Smooth muscle cell (in vitro differentiated cells): Measurements from ENCODE around the gene TMBIM1. TPM values are rescaled to one million over a fixed set of nuclear protein-coding genes. Genes with fewer than 3 reads are reported as not detected.

Source experiments
- DNase-seq: peaks from one replicate; lab custom pipeline; 2025; ENCODE audit not compliant: unreplicated experiment; lab: John Stamatoyannopoulos, UW
- H2AFZ ChIP-seq: fragments of 200-600 bp; sonication (generic); 2 replicates; pipeline ENCODE4 v1.6.0; 2016; ENCODE audit warnings: antibody characterized with exemption, low read depth, mild to moderate bottlenecking
- H3F3A ChIP-seq: fragments of 200-600 bp; sonication (generic); 2 replicates; pipeline ENCODE4 v1.6.0; 2017; ENCODE audit warnings: antibody characterized with exemption, low read depth
- H3K27ac ChIP-seq: fragments of 200-600 bp; sonication (generic); 2 replicates; pipeline ENCODE4 v1.5.1; 2016; ENCODE audit warnings: low read depth, mild to moderate bottlenecking
- H3K27me3 ChIP-seq: fragments of 200-600 bp; sonication (generic); 2 replicates; pipeline ENCODE4 v1.6.1; 2016; ENCODE audit warnings: low read depth, mild to moderate bottlenecking
- H3K36me3 ChIP-seq: fragments of 200-600 bp; sonication (generic); 2 replicates; pipeline ENCODE4 v1.5.1; 2016; ENCODE audit warnings: low read depth
- H3K4me1 ChIP-seq: fragments of 200-600 bp; sonication (generic); 2 replicates; pipeline ENCODE4 v1.5.1; 2016; ENCODE audit warnings: low read depth
- H3K4me2 ChIP-seq: fragments of 200-600 bp; sonication (generic); 2 replicates; pipeline ENCODE4 v1.6.0; 2016; ENCODE audit warnings: mild to moderate bottlenecking
- H3K4me3 ChIP-seq: fragments of 200-600 bp; sonication (generic); 2 replicates; pipeline ENCODE4 v1.5.1; 2016; ENCODE audit warnings: mild to moderate bottlenecking
- H3K79me2 ChIP-seq: fragments of 200-600 bp; sonication (generic); 2 replicates; pipeline ENCODE4 v1.6.0; 2016; ENCODE audit warnings: low read depth, mild to moderate bottlenecking
- H3K9ac ChIP-seq: fragments of 200-600 bp; sonication (generic); 2 replicates; pipeline ENCODE4 v1.6.0; 2016; ENCODE audit warnings: low read depth
- H3K9me3 ChIP-seq: fragments of 200-600 bp; sonication (generic); replicated peaks from 2 replicates; pipeline ENCODE4 v1.5.1; 2016; ENCODE audit warnings: low read depth
- H4K20me1 ChIP-seq: fragments of 200-600 bp; sonication (generic); 2 replicates; pipeline ENCODE4 v1.6.0; 2016; ENCODE audit warnings: low read depth
- WGBS: methylation state at CpG from one replicate; pipeline ENCODE4 v1.1.7; 2016; ENCODE audit warnings: low lambda C conversion rate; 5-methylcytosine and 5-hydroxymethylcytosine counted together
- polyA plus RNA-seq: library from polyadenylated mRNA; unstranded; fragments of >200 nt; fragmentation: Nextera tagmentation; extraction: Ambion mirVana; gene quantifications from 2 replicates; pipeline ENCODE4 v1.2.1, GENCODE V29; 2016
- total RNA-seq: library from RNA; depleted of rRNA; stranded (reverse); fragments of >200 nt; gene quantifications from 2 replicates; pipeline ENCODE4 v1.2.3, GENCODE V29; 2014
- TF ChIP-seq, protein P1 (sequence below): fragments of 200-600 bp; sonication (generic); IDR thresholded peaks from 2 replicates; pipeline ENCODE4 v1.5.1; 2017; ENCODE audit warnings: borderline replicate concordance, mild to moderate bottlenecking, antibody characterized with exemption; ENCODE audit not compliant: insufficient read depth, poor library complexity, severe bottlenecking

TMBIM1 gene
- total and polyA plus RNA-seq, 2 experiments from 2014 or later = 109 to 121 TPM

- Histone ChIP-seq H3K4me1 (peaks cover 39% of the 10 kb centered on the region), H3K9ac (no peak overlapping the region), H3K9me3 (no peaks in the 10 kb centered on the region), H3K79me2 (peaks cover 16% of the 10 kb centered on the region), H3F3A (peaks cover 10% of the 10 kb centered on the region), H3K4me3 (no peak overlapping the region), H3K4me2 (no peak overlapping the region), H3K36me3 (no peaks in the 10 kb centered on the region), H3K27ac (no peak overlapping the region), H3K27me3 (no peaks in the 10 kb centered on the region), H4K20me1 (no peaks in the 10 kb centered on the region), H2AFZ (no peak overlapping the region)
- no peak for DNase-seq
- TF ChIP-seq, protein P1, sequence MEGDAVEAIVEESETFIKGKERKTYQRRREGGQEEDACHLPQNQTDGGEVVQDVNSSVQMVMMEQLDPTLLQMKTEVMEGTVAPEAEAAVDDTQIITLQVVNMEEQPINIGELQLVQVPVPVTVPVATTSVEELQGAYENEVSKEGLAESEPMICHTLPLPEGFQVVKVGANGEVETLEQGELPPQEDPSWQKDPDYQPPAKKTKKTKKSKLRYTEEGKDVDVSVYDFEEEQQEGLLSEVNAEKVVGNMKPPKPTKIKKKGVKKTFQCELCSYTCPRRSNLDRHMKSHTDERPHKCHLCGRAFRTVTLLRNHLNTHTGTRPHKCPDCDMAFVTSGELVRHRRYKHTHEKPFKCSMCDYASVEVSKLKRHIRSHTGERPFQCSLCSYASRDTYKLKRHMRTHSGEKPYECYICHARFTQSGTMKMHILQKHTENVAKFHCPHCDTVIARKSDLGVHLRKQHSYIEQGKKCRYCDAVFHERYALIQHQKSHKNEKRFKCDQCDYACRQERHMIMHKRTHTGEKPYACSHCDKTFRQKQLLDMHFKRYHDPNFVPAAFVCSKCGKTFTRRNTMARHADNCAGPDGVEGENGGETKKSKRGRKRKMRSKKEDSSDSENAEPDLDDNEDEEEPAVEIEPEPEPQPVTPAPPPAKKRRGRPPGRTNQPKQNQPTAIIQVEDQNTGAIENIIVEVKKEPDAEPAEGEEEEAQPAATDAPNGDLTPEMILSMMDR = no peak
- 74% methylated on average over 8 of the region's 8 CpGs for WGBS
Measured at GRCh38 chr2:218329826-218330593, 37.7 kb upstream of the TMBIM1 start.

GRCh38 chr2:218329027-218329825 lies 36.9 kb upstream of the TMBIM1 start:
- WGBS = 88% methylated on average over 18 of the region's 18 CpGs
- no peak for DNase-seq
- H2AFZ ChIP-seq = no peak overlapping the region
- H3K9ac ChIP-seq = no peak overlapping the region
- H3K27me3 ChIP-seq = no peaks in the 10 kb centered on the region
- peaks cover 16% of the 10 kb centered on the region for H3K79me2 ChIP-seq
- H3K4me3 ChIP-seq = no peak overlapping the region
- H3K36me3 ChIP-seq = no peaks in the 10 kb centered on the region
- TF ChIP-seq, protein P1 = no peak
- H4K20me1 ChIP-seq = no peaks in the 10 kb centered on the region
- no peak overlapping the region for H3K27ac ChIP-seq
- no peak overlapping the region for H3K4me2 ChIP-seq
- peaks cover 44% of the 10 kb centered on the region for H3K4me1 ChIP-seq
- no peaks in the 10 kb centered on the region for H3K9me3 ChIP-seq
- peaks cover 10% of the 10 kb centered on the region for H3F3A ChIP-seq

GRCh38 chr2:218328294-218328693 lies 36.0 kb upstream of the TMBIM1 start:
- 98% methylated on average over 2 of the region's 2 CpGs for WGBS
- TF ChIP-seq, protein P1 = no peak

More at GRCh38 chr2:218328294-218328693, 36.0 kb upstream of the TMBIM1 start:
- peaks cover 16% of the 10 kb centered on the region for H3K79me2 ChIP-seq
- no peak overlapping the region for H2AFZ ChIP-seq
- H3K9ac ChIP-seq = no peak overlapping the region
- no peak overlapping the region for H3K4me2 ChIP-seq
- H3K4me3 ChIP-seq = no peak overlapping the region
- H3K27ac ChIP-seq = peak overlapping the region; percentile 10
- no peaks in the 10 kb centered on the region for H3K9me3 ChIP-seq
- H3K36me3 ChIP-seq = no peaks in the 10 kb centered on the region
- peaks cover 45% of the 10 kb centered on the region for H3K4me1 ChIP-seq
- peaks cover 15% of the 10 kb centered on the region for H3F3A ChIP-seq
- no peaks in the 10 kb centered on the region for H4K20me1 ChIP-seq
- H3K27me3 ChIP-seq = no peaks in the 10 kb centered on the region
- DNase-seq = no peak
